ENCODE results near the gene LHPP.

- TF ChIP-seq CTCF (IDR thresholded peaks at IDR 0.05; ENCODE audit: low read depth, low read length, poor library complexity, severe bottlenecking): no peak
- no peak for TF ChIP-seq EZH2phosphoT487 (IDR thresholded peaks at IDR 0.05; ENCODE audit: borderline replicate concordance, low read length)
These were observed 77.1 kb downstream of the LHPP start for GRCh38 chr10:124538706-124539105.
